Measurements from ENCODE around the gene TMEM54.

The TMEM54 gene

DNA sequence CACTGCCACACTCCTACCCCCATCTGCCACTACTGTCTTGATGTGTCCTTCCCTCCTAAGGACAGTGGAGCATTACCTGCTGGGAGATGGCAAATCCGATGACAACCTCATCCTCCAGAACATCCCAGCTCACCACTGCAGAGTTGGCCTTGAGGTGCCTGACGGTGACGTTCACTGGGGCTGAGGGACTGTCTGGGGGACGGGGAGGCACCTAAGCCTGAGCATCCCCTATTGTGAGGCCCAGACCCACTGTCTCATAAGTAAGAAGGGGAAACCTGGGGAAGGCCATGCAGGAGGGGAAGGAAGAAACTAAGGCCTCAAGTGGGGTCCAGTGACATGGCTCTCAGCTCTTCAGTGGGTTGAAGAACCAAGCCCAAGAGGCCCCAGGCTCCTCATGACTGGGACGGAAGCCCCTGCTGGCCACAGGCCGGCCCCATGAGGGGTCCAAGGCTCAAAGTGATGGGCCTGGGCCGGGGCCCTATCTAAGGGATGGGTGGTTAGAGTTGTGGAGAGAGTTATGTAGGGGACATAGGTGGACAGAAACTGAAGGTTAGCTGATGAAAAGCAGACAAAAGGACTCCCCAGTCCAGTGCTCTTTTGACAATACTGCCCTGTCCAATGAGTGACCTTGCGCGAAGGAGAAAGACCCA lies 32.3 kb downstream of the TMEM54 start:
- H3K27ac ChIP-seq = no peak overlapping the region
- no peak overlapping the region for H3K4me3 ChIP-seq

DNA sequence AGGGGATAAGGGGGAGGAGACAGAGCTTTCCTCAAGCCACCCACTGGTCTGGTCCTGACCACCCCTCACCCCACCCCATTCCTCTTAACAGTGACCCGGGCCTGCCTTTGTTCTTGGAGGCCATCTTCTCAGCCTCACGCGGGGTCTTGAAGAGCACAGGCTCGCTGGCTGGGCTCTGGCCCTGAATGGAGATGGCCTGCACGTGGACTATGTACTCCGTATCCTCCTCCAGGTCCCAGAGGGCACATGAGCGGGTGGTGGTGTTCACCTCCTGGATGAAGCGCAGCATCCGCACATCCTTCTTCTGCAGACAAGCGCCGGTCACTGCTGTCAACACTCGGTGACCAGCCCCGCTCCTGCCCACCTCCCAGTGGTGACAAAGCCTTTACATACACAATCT lies 33.1 kb downstream of the TMEM54 start:
- H3K27ac ChIP-seq = no peak overlapping the region
- no peak overlapping the region for H3K4me3 ChIP-seq

- Histone ChIP-seq H3K4me3 (no peak overlapping the region), H3K27ac (no peak overlapping the region)
Measured at GRCh38 chr1:32867671-32868070, 33.5 kb downstream of the TMEM54 start.

- no peak overlapping the region for H3K27ac ChIP-seq
- no peak overlapping the region for H3K4me3 ChIP-seq
Measured at GRCh38 chr1:32867151-32867550, 34.0 kb downstream of the TMEM54 start.

DNA sequence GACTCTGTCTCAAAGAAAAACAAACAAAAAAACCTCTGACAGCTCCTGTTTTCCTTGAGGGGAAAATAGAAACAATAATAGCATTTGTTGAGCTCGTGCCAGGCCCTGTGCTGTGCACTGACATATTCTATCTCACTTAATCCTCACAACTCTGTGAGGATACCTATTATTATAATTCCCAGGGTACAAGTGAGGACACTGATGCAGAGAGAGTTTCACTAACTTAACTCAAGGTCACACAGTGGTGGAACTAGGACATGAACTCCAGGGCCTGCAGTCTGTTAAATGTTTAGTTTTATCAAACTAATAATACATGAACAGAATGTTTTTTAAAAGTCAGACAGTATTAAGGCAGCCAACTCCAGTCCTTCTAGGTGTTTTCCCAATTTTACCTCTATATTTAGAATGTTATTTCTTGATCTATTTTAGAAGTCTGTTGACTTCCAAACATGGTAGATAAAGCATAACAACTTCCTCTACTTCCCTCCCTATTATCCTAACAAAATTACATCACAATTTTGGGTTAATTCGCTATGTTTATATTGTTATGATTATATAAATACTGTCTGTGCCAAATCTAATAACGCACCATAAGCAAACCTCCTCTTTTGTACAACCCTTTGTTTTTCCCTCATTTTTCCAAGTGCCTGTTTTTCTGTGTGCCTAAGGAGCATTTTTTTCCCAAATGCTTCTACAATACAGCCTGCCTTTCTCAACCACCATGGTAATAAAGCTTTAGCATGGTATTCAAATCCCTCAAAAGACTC lies 35.4 kb downstream of the TMEM54 start:
- Histone ChIP-seq H3K4me3 (no peak overlapping the region), H3K27ac (no peak overlapping the region)

- Histone ChIP-seq H3K27ac (no peak overlapping the region), H3K4me3 (no peak overlapping the region)
Measured at GRCh38 chr1:32864375-32865019, 36.7 kb downstream of the TMEM54 start.

DNA sequence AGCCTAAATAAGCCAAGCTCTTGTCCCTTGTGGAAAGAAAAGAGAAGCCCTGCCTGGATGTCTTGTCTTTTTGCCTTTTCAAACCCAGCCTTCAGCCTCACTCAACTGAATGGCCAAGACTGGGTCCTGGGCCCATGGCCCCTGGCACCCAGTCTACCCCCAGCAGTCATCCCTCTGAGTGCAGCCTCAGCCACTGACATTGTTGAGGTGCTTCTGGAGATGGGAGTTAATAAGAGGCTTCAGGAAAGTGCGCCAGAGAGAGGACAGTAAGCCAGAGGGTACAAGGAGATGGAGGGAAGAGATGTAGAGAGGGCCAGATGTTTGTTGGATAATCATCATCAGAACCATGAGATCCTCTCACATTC lies 37.3 kb downstream of the TMEM54 start:
- Histone ChIP-seq H3K4me3 (no peak overlapping the region), H3K27ac (no peak overlapping the region)

GRCh38 chr1:32863218-32863880 lies 37.8 kb downstream of the TMEM54 start:
- Histone ChIP-seq H3K27ac (no peak overlapping the region), H3K4me3 (no peak overlapping the region)

DNA sequence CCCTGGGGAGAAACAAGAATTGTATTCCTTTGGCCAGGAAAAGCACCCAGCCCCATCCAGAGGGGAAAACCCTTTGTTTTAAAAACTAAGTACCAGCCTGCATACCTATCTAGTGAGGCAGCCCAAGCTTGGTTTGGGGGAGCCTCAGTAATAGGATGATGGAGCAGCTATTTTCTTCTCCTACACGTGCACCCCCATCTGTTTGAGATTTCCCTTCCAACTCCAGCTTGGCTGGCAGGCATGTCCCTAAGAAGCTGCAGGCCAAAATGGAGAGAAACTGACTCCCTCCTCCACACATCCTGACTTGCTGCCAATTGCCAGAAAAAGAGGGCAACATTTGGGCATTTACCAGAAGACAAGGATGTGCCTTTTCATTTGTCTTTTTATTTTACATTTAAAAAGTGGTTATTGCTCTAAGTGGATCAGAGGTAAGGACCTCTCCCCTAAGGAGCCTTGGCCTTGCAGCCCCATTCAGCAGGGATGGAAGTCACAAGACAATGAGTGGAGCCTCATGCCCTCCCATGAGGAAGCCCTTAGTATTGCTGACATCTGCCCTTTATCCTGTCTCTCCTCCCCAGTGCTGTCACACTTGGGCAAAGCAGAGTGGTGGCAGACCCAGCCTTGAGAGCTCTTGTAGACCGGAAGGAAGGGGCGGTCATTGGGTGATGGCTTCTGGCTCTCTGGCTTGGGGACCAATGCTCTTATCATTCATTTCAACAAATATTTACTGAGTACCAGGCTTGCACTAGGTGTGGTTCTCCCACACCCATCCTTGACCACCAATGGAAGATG lies 39.1 kb downstream of the TMEM54 start:
- no peak overlapping the region for H3K27ac ChIP-seq
- no peak overlapping the region for H3K4me3 ChIP-seq

GRCh38 chr1:32860566-32860965 lies 40.6 kb downstream of the TMEM54 start:
- H3K27ac ChIP-seq = no peak overlapping the region

GRCh38 chr1:32859915-32860314 lies 41.3 kb downstream of the TMEM54 start:
- H3K4me3 ChIP-seq = no peak overlapping the region
- H3K27ac ChIP-seq = no peak overlapping the region

More at GRCh38 chr1:32860566-32860965, 40.6 kb downstream of the TMEM54 start:
- H3K4me3 ChIP-seq = no peak overlapping the region

- H3K4me3 ChIP-seq = no peak overlapping the region
- H3K27ac ChIP-seq = no peak overlapping the region
Measured at GRCh38 chr1:32858791-32859190, 42.4 kb downstream of the TMEM54 start.

- no peak overlapping the region for H3K27ac ChIP-seq
- H3K4me3 ChIP-seq = no peak overlapping the region
Measured at GRCh38 chr1:32858136-32858535, 43.1 kb downstream of the TMEM54 start.

GRCh38 chr1:32855861-32856617 lies 45.1 kb downstream of the TMEM54 start:
- Histone ChIP-seq H3K4me3 (no peak overlapping the region), H3K27ac (no peak overlapping the region)

DNA sequence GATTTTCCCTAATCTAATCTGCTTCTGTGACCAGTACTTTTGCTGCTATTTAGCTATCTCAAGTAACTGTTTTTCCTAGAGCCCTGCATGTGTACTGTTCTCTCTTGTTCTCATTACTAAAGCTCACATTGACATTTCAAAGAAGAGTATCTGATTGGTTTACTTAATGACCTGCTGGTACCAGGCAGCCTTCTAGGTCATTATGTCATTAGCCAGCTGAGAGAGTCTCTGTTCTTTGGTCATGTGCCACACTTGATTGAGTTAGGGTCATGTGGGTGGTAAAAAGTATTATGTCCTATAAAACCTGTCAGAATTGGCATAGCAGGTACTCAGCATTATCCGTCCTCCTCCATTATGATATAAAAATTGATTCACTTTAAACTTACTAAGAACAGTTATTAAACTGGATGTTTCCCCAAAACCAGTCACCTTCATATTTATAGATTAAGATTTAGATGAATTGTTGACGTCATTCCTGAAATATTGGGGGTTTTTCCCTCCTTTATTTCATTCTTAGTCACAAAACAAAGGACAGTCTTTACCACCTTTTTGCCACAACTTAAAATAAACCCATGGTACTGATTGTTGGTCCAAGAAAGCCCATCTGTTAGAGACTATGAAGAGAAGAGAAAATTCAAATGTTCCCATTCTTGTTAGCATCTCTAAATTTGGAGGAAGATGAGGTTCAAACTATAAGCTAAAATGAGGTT lies 52.7 kb downstream of the TMEM54 start:
- Histone ChIP-seq H3K27ac (no peak overlapping the region), H3K4me3 (no peak overlapping the region)

All from skin epidermis (tissue), 12 donors.